ENCODE results near the gene EYA4. TPM values are rescaled to one million over a fixed set of nuclear protein-coding genes. Genes with fewer than 3 reads are reported as not detected.

EYA4 gene
- total and polyA plus RNA-seq, 2 donors (not counting 1 experiment from before 2014, with no cell fraction given): 4.6 to 38.0 TPM

DNA sequence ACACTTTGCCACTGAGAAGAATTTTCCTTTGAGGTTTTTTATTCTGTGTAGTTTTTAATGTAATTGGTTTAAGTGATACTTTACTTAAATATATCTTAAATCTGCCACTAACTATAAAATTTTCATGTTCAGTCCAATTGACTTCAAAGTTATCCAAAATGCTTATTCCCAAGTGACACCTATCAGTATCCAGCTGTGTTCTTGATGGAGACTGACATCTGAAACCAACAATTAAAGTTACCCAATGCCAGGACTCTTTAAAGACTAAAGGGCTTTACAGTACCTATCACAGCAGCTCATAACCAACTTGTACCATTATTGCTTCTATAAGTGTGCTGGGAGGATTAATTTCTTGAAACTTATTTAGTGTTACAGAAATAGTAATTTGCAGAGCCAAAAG lies 13.8 kb upstream of the EYA4 start:
- H3K4me3 ChIP-seq (replicated peaks in 1 of 4; ENCODE audit: control extremely low read depth in 1 of 4, insufficient read depth in 1 of 4, low read depth in 3 of 4, low read length in 4 of 4): no peak overlapping the region
- no peaks in the 10 kb centered on the region for H3K9me3 ChIP-seq (ENCODE audit: control insufficient read depth, insufficient read depth, low read depth, low read length)
- no peaks in the 10 kb centered on the region for H3K4me1 ChIP-seq (ENCODE audit: control insufficient read depth, extremely low read depth, insufficient read depth, low read length)
- no peaks in the 10 kb centered on the region for H3K27me3 ChIP-seq (ENCODE audit: control insufficient read depth, insufficient read depth, low read length)
- H3K9ac ChIP-seq (ENCODE audit: insufficient read depth, low read length): no peak overlapping the region
- no peaks in the 10 kb centered on the region for H3K79me2 ChIP-seq (ENCODE audit: control insufficient read depth, insufficient read depth, low read length)
- no peaks in the 10 kb centered on the region for H4K20me1 ChIP-seq (ENCODE audit: control insufficient read depth, extremely low read depth, insufficient read depth, low read length)
- no peak overlapping the region for H2AFZ ChIP-seq (ENCODE audit: low read length)
- H3K4me2 ChIP-seq (ENCODE audit: extremely low read depth, insufficient read depth, low read length): no peak overlapping the region
- DNase-seq (ENCODE audit: low read depth in 2 of 2): no peak
- no peaks in the 10 kb centered on the region for H3K36me3 ChIP-seq (ENCODE audit: control insufficient read depth, insufficient read depth, low read length)
- no peak overlapping the region for H3K27ac ChIP-seq (ENCODE audit: insufficient read depth, low read length)
- TF ChIP-seq EZH2 (IDR thresholded peaks at IDR 0.05; ENCODE audit: low read length, missing control alignments): no peak
- TF ChIP-seq CTCF (conservative IDR thresholded peaks at IDR 0.05 in 1 of 2, IDR thresholded peaks at IDR 0.05 in 1 of 2; ENCODE audit: low read depth in 1 of 2, low read length in 2 of 2): no peak

- no peak for DNase-seq (ENCODE audit: low read depth in 2 of 2)
- Histone ChIP-seq H2AFZ (ENCODE audit: low read length) (no peak overlapping the region), H4K20me1 (ENCODE audit: control insufficient read depth, extremely low read depth, insufficient read depth, low read length) (no peaks in the 10 kb centered on the region), H3K4me2 (ENCODE audit: extremely low read depth, insufficient read depth, low read length) (no peak overlapping the region), H3K79me2 (ENCODE audit: control insufficient read depth, insufficient read depth, low read length) (no peaks in the 10 kb centered on the region), H3K4me3 (replicated peaks in 1 of 4; ENCODE audit: control extremely low read depth in 1 of 4, insufficient read depth in 1 of 4, low read depth in 3 of 4, low read length in 4 of 4) (no peak overlapping the region), H3K9ac (ENCODE audit: insufficient read depth, low read length) (no peak overlapping the region), H3K27me3 (ENCODE audit: control insufficient read depth, insufficient read depth, low read length) (no peaks in the 10 kb centered on the region), H3K4me1 (ENCODE audit: control insufficient read depth, extremely low read depth, insufficient read depth, low read length) (no peaks in the 10 kb centered on the region), H3K36me3 (ENCODE audit: control insufficient read depth, insufficient read depth, low read length) (no peaks in the 10 kb centered on the region), H3K9me3 (ENCODE audit: control insufficient read depth, insufficient read depth, low read depth, low read length) (no peaks in the 10 kb centered on the region), H3K27ac (ENCODE audit: insufficient read depth, low read length) (no peak overlapping the region)
- TF ChIP-seq CTCF (conservative IDR thresholded peaks at IDR 0.05 in 1 of 2, IDR thresholded peaks at IDR 0.05 in 1 of 2; ENCODE audit: low read depth in 1 of 2, low read length in 2 of 2) (no peak), EZH2 (IDR thresholded peaks at IDR 0.05; ENCODE audit: low read length, missing control alignments) (no peak)
Observed at GRCh38 chr6:133230052-133230451, 11.1 kb upstream of the EYA4 start.

DNA sequence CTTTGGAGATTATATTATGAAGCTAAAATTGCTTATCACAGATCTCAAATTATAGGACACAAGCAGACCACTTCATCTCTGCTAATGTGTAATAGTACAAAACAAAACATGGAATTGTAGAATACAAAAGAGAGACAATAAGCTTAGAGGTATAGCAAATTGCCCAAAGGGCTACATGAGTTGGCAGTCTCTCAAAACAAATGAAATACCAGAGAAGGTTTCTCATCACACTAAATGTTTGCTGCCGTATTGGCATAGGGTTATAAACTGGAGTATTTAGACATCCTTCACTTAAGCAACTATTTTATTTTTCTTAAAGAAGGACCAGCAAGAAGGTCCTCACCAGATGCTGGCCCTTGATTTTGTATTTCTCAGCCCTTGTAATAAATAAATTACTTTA lies 5.9 kb upstream of the EYA4 start:
- no peak overlapping the region for H3K4me2 ChIP-seq (ENCODE audit: extremely low read depth, insufficient read depth, low read length)
- TF ChIP-seq CTCF (conservative IDR thresholded peaks at IDR 0.05 in 1 of 2, IDR thresholded peaks at IDR 0.05 in 1 of 2; ENCODE audit: low read depth in 1 of 2, low read length in 2 of 2): no peak
- TF ChIP-seq EZH2 (IDR thresholded peaks at IDR 0.05; ENCODE audit: low read length, missing control alignments): no peak
- no peaks in the 10 kb centered on the region for H3K9me3 ChIP-seq (ENCODE audit: control insufficient read depth, insufficient read depth, low read depth, low read length)

More for the DNA sequence above, 5.9 kb upstream of the EYA4 start:
- Histone ChIP-seq H3K79me2 (ENCODE audit: control insufficient read depth, insufficient read depth, low read length) (no peaks in the 10 kb centered on the region), H2AFZ (ENCODE audit: low read length) (no peak overlapping the region), H3K27me3 (ENCODE audit: control insufficient read depth, insufficient read depth, low read length) (no peaks in the 10 kb centered on the region), H3K27ac (ENCODE audit: insufficient read depth, low read length) (no peak overlapping the region), H3K4me1 (ENCODE audit: control insufficient read depth, extremely low read depth, insufficient read depth, low read length) (no peaks in the 10 kb centered on the region), H3K9ac (ENCODE audit: insufficient read depth, low read length) (no peak overlapping the region), H3K36me3 (ENCODE audit: control insufficient read depth, insufficient read depth, low read length) (no peaks in the 10 kb centered on the region), H4K20me1 (ENCODE audit: control insufficient read depth, extremely low read depth, insufficient read depth, low read length) (no peaks in the 10 kb centered on the region), H3K4me3 (replicated peaks in 1 of 4; ENCODE audit: control extremely low read depth in 1 of 4, insufficient read depth in 1 of 4, low read depth in 3 of 4, low read length in 4 of 4) (no peak overlapping the region)
- DNase-seq (ENCODE audit: low read depth in 2 of 2): no peak
